T-helper 9 cell (primary cell): ENCODE data around the gene FAU.
A peak's percentile ranks its signal among the peaks of the same experiment; 100 is the strongest.
"Not testable (repeated sequence)": the region's sequence is repeated elsewhere in the genome, so short reads cannot be mapped to it uniquely, and the experiment has no call there.

Source experiments
- DNase-seq: peaks from one replicate; pipeline ENCODE4 v3.0.0-alpha.2; 2020
- total RNA-seq, 2 donors: gene quantifications; one replicate each; lab custom pipeline; 2026; lab: John Stamatoyannopoulos, UW

The FAU gene
- total RNA-seq: 303 to 317 reads per million in 2 donors

GRCh38 chr11:65121865-65122696, at the start of gene FAU, which contains the start of gene MRPL49:
FAU (minus strand) TSS chr11:65122134; CDS start chr11:65121813, 321 bp downstream.
MRPL49 (plus strand) TSS chr11:65122321; CDS start chr11:65122347, 26 bp downstream.
- DNase-seq: peak; percentile 97

GRCh38 chr11:65170058-65170534, 48.2 kb upstream of the FAU start, which contains the start of gene SPDYC:
SPDYC (plus strand) TSS chr11:65170233; CDS start chr11:65171358, 1,125 bp downstream.
- DNase-seq: no peak

- DNase-seq: no peak
Measured at GRCh38 chr11:65169164-65169641, 47.3 kb upstream of the FAU start.

GRCh38 chr11:65167656-65168055, 45.7 kb upstream of the FAU start:
- no peak for DNase-seq

- no peak for DNase-seq
Measured at GRCh38 chr11:65166893-65167292, 45.0 kb upstream of the FAU start.

GRCh38 chr11:65165410-65166317, 43.7 kb upstream of the FAU start:
- no peak for DNase-seq

- DNase-seq: no peak
Measured at GRCh38 chr11:65163684-65164083, 41.8 kb upstream of the FAU start.

- DNase-seq: no peak
Measured at GRCh38 chr11:65160643-65161042, 38.7 kb upstream of the FAU start.

- DNase-seq: no peak
Measured at GRCh38 chr11:65159012-65159411, 37.1 kb upstream of the FAU start.

GRCh38 chr11:65157336-65157735, 35.4 kb upstream of the FAU start:
- DNase-seq: no peak

- DNase-seq: no peak
Measured at GRCh38 chr11:65156926-65157325, 35.0 kb upstream of the FAU start.

- no peak for DNase-seq
Measured at GRCh38 chr11:65156256-65156655, 34.3 kb upstream of the FAU start.

- no peak for DNase-seq
Measured at GRCh38 chr11:65152122-65152521, 30.2 kb upstream of the FAU start.

GRCh38 chr11:65151331-65151899, 29.5 kb upstream of the FAU start:
- DNase-seq: no peak

GRCh38 chr11:65150509-65151299, 28.8 kb upstream of the FAU start:
- DNase-seq: no peak

GRCh38 chr11:65150131-65150508, 28.2 kb upstream of the FAU start:
- DNase-seq: not testable (repeated sequence)

- DNase-seq: no peak
Measured at GRCh38 chr11:65148657-65149056, 26.7 kb upstream of the FAU start.

GRCh38 chr11:65147352-65148075, 25.6 kb upstream of the FAU start:
- no peak for DNase-seq

GRCh38 chr11:65141896-65142494, 20.1 kb upstream of the FAU start:
- DNase-seq: no peak

- no peak for DNase-seq
Measured at GRCh38 chr11:65136515-65137096, 14.7 kb upstream of the FAU start.
